ENCODE data around the gene TDRD5.
A peak's percentile ranks its signal among the peaks of the same experiment; 100 is the strongest.
"Not testable (repeated sequence)": the region's sequence is repeated elsewhere in the genome, so short reads cannot be mapped to it uniquely, and the experiment has no call there.

The TDRD5 gene

GRCh38 chr1:179601093-179601492 is 9.5 kb downstream of the TDRD5 start:
- DNase-seq (ENCODE audit: low spot score): no peak

- DNase-seq (ENCODE audit: low spot score): no peak
These were observed 20.7 kb downstream of the TDRD5 start for GRCh38 chr1:179612361-179612760.

- no peak for DNase-seq (ENCODE audit: low spot score)
These were observed 39.1 kb downstream of the TDRD5 start for GRCh38 chr1:179630719-179631118.

- DNase-seq (ENCODE audit: low spot score): no peak
These were observed 41.2 kb downstream of the TDRD5 start for GRCh38 chr1:179632868-179633267.

- no peak for DNase-seq (ENCODE audit: low spot score)
These were observed 45.7 kb downstream of the TDRD5 start for GRCh38 chr1:179637211-179637860.

- no peak for DNase-seq (ENCODE audit: low spot score)
These were observed 69.4 kb downstream of the TDRD5 start for GRCh38 chr1:179661018-179661417.

- no peak for DNase-seq (ENCODE audit: low spot score)
These were observed 72.2 kb downstream of the TDRD5 start for GRCh38 chr1:179663810-179664209.

GRCh38 chr1:179677882-179678281 is 86.2 kb downstream of the TDRD5 start:
- DNase-seq (ENCODE audit: low spot score): no peak

- not testable (repeated sequence) for DNase-seq (ENCODE audit: low spot score)
These were observed 102.9 kb downstream of the TDRD5 start for GRCh38 chr1:179694530-179694929.

GRCh38 chr1:179702946-179703539 is 111.4 kb downstream of the TDRD5 start:
- no peak for DNase-seq (ENCODE audit: low spot score)

GRCh38 chr1:179706339-179706941 is 114.8 kb downstream of the TDRD5 start:
- DNase-seq (ENCODE audit: low spot score): peak; percentile 37

- DNase-seq (ENCODE audit: low spot score): no peak
These were observed 115.8 kb downstream of the TDRD5 start for GRCh38 chr1:179707406-179707805.

- no peak for DNase-seq (ENCODE audit: low spot score)
These were observed 117.0 kb downstream of the TDRD5 start for GRCh38 chr1:179708434-179709195.

- no peak for DNase-seq (ENCODE audit: low spot score)
These were observed 118.3 kb downstream of the TDRD5 start for GRCh38 chr1:179709841-179710329.

- DNase-seq (ENCODE audit: low spot score): no peak
These were observed 122.5 kb downstream of the TDRD5 start for GRCh38 chr1:179714159-179714558.

GRCh38 chr1:179714623-179715022 is 123.0 kb downstream of the TDRD5 start:
- DNase-seq (ENCODE audit: low spot score): no peak

GRCh38 chr1:179719272-179719671 is 127.6 kb downstream of the TDRD5 start:
- DNase-seq (ENCODE audit: low spot score): no peak

- no peak for DNase-seq (ENCODE audit: low spot score)
These were observed 136.6 kb downstream of the TDRD5 start for GRCh38 chr1:179728271-179728670.

GRCh38 chr1:179729881-179730280 is 138.2 kb downstream of the TDRD5 start:
- DNase-seq (ENCODE audit: low spot score): no peak

- DNase-seq (ENCODE audit: low spot score): no peak
These were observed 140.0 kb downstream of the TDRD5 start for GRCh38 chr1:179731643-179732042.

Data from hematopoietic multipotent progenitor cell treated with erythropoietin and hydrocortisone succinate and interleukin-3 and kit ligand, for 15 days (in vitro differentiated cells).